K562 (cell line): ENCODE data around the gene TEAD3.

Experiments
- CBFB ChIP-seq: sonication (generic); formaldehyde crosslinking; IDR thresholded peaks from 2 replicates; pipeline ENCODE4 v1.4.0; 2020; ENCODE audit warnings: mild to moderate bottlenecking, missing genetic modification reagents
- FOSL1 ChIP-seq: fragments of 200-800 bp; sonication (Bioruptor generic); conservative IDR thresholded peaks from 2 replicates; pipeline ENCODE4 v1.6.1; 2016; ENCODE audit warnings: missing genetic modification characterization, missing compliant biosample characterization
- HEY1 ChIP-seq: fragments of 250-450 bp; sonication (Bioruptor Pico); IDR thresholded peaks from 2 replicates; pipeline ENCODE4 v1.5.0; 2020; ENCODE audit warnings: mild to moderate bottlenecking, moderate library complexity, borderline replicate concordance
- TF ChIP-seq, protein P1 (sequence below): fragments of 250-450 bp; sonication (Bioruptor Pico); IDR thresholded peaks from 2 replicates; pipeline ENCODE4 v1.8.0; 2021; ENCODE audit warnings: borderline replicate concordance, mild to moderate bottlenecking, moderate library complexity; ENCODE audit not compliant: poor library complexity, severe bottlenecking
- TF ChIP-seq, protein P2 (sequence below): fragments of 450-650 bp; IDR thresholded peaks from 2 replicates; pipeline ENCODE4 v1.6.1; 2017; ENCODE audit warnings: mild to moderate bottlenecking, moderate library complexity

DNA sequence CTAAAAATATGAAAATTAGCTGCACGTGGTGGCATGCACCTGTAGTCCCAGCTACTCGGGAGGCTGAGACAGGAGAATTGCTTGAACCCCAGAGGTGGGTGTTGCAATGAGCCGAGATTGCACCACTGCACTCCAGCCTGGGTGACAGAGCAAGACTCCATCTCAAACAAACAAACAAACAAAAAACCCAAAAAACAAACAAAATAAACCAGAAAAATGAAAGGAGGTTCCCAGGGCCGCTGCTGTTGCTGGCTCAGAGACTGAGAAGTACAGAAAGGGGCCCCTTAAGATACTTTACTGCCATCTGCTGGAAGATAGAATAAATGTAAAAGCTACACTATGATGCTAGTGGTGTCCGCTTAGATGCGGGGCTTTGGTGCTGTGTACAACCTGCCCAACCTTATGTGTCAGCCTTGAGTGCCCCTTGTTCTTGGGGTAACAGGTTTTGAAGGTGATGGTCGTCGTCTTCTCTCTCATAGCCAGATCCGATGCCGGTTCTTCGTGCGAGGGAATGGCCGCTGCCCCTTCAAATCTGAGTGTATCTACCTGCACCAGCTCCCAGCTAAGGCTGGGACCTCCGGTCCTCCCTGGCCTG, 47.5 kb downstream of the TEAD3 start:
- TF ChIP-seq, protein P1, sequence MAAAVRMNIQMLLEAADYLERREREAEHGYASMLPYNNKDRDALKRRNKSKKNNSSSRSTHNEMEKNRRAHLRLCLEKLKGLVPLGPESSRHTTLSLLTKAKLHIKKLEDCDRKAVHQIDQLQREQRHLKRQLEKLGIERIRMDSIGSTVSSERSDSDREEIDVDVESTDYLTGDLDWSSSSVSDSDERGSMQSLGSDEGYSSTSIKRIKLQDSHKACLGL (CRISPR knock-in tag): no peak
- TF ChIP-seq CBFB (CRISPR knock-in tag) (no peak), FOSL1 (tag) (no peak), HEY1 (no peak)
- TF ChIP-seq, protein P2, sequence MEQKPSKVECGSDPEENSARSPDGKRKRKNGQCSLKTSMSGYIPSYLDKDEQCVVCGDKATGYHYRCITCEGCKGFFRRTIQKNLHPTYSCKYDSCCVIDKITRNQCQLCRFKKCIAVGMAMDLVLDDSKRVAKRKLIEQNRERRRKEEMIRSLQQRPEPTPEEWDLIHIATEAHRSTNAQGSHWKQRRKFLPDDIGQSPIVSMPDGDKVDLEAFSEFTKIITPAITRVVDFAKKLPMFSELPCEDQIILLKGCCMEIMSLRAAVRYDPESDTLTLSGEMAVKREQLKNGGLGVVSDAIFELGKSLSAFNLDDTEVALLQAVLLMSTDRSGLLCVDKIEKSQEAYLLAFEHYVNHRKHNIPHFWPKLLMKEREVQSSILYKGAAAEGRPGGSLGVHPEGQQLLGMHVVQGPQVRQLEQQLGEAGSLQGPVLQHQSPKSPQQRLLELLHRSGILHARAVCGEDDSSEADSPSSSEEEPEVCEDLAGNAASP: no peak
